HepG2 (cell line): ENCODE results near the gene CDC34. TPM values are rescaled to one million over a fixed set of nuclear protein-coding genes. Genes with fewer than 3 reads are reported as not detected.

Experiments
- MED1 ChIP-seq: sonication (generic); formaldehyde crosslinking; IDR thresholded peaks from 2 replicates; pipeline ENCODE4 v1.4.0; 2020; ENCODE audit warnings: missing genetic modification reagents
- PPARG ChIP-seq: conservative IDR thresholded peaks from 2 replicates; pipeline ENCODE4 v1.6.1; 2016; ENCODE audit warnings: missing biosample characterization, missing genetic modification reagents
- RFX3 ChIP-seq: IDR thresholded peaks from 2 replicates; pipeline ENCODE4 v1.6.1; 2016; ENCODE audit warnings: missing biosample characterization, missing genetic modification reagents
- ZBTB38 ChIP-seq: sonication (generic); formaldehyde crosslinking; IDR thresholded peaks from 2 replicates; pipeline ENCODE4 v1.5.1; 2020; ENCODE audit warnings: mild to moderate bottlenecking, missing genetic modification reagents
- ZBTB42 ChIP-seq: sonication (generic); formaldehyde crosslinking; IDR thresholded peaks from 2 replicates; pipeline ENCODE4 v1.5.0; 2020; ENCODE audit warnings: mild to moderate bottlenecking, missing genetic modification reagents
- ZFP41 ChIP-seq: sonication (generic); formaldehyde crosslinking; IDR thresholded peaks from 2 replicates; pipeline ENCODE4 v1.4.0; 2020; ENCODE audit warnings: mild to moderate bottlenecking, missing genetic modification reagents, borderline replicate concordance
- ZNF101 ChIP-seq: sonication (generic); formaldehyde crosslinking; IDR thresholded peaks from 2 replicates; pipeline ENCODE4 v1.4.0; 2020; ENCODE audit warnings: mild to moderate bottlenecking, low read depth, missing genetic modification reagents, borderline replicate concordance
- ZNF333 ChIP-seq: sonication (generic); formaldehyde crosslinking; IDR thresholded peaks from 2 replicates; pipeline ENCODE4 v1.4.0; 2020; ENCODE audit warnings: mild to moderate bottlenecking, missing genetic modification reagents, borderline replicate concordance
- ZNF484 ChIP-seq: sonication (generic); formaldehyde crosslinking; IDR thresholded peaks from 2 replicates; pipeline ENCODE4 v1.5.1; 2020; ENCODE audit warnings: mild to moderate bottlenecking, low read depth, missing genetic modification reagents, borderline replicate concordance
- ZNF609 ChIP-seq: sonication (generic); formaldehyde crosslinking; IDR thresholded peaks from 2 replicates; pipeline ENCODE4 v1.4.0; 2020; ENCODE audit warnings: mild to moderate bottlenecking, missing genetic modification reagents, borderline replicate concordance
- ZNF710 ChIP-seq: sonication (generic); formaldehyde crosslinking; IDR thresholded peaks from 2 replicates; pipeline ENCODE4 v1.5.0; 2020; ENCODE audit warnings: mild to moderate bottlenecking, missing genetic modification reagents, borderline replicate concordance
- ZNF878 ChIP-seq: sonication (generic); formaldehyde crosslinking; IDR thresholded peaks from 2 replicates; pipeline ENCODE4 v1.8.1; 2023; ENCODE audit warnings: mild to moderate bottlenecking, missing genetic modification reagents, moderate library complexity
- polyA plus RNA-seq, 8 experiments: library from polyadenylated mRNA; depleted of rRNA in 3 of 8; stranded (reverse) in 7 of 8; unstranded in 1 of 8; fragments of >200 nt; fragmentation: Illumina TruSeq in 4 of 8; extraction: Trizol in 4 of 8; gene quantifications; 2 replicates each; pipeline versions ENCODE4 v1.2.1 to v1.2.3, GENCODE V29; 2011 to 2016; ENCODE audit warnings: low read depth in 4 of 8, missing spikeins in 1 of 8, mixed read lengths in 1 of 8; ENCODE audit not compliant: insufficient read depth in 1 of 8
- total RNA-seq, 5 experiments: library from RNA; depleted of rRNA; stranded (reverse); fragments of >200 nt; fragmentation: Illumina TruSeq; extraction: Trizol; gene quantifications; 2 replicates each; pipeline ENCODE4 v1.2.3, GENCODE V29; 2016; ENCODE audit warnings: low read depth in 1 of 5
- TF ChIP-seq, protein P1 (sequence below): sonication (generic); formaldehyde crosslinking; IDR thresholded peaks from 2 replicates; pipeline ENCODE4 v1.8.1; 2023; ENCODE audit warnings: mild to moderate bottlenecking, missing genetic modification reagents
- TF ChIP-seq, protein P2 (sequence below): sonication (generic); formaldehyde crosslinking; IDR thresholded peaks from 2 replicates; pipeline ENCODE4 v1.4.0; 2020; ENCODE audit warnings: mild to moderate bottlenecking, missing genetic modification reagents
- TF ChIP-seq, protein P3 (sequence below): sonication (generic); formaldehyde crosslinking; IDR thresholded peaks from 2 replicates; pipeline ENCODE4 v1.5.0; 2020; ENCODE audit warnings: missing genetic modification reagents, mild to moderate bottlenecking, borderline replicate concordance
- TF ChIP-seq, protein P4 (sequence below): sonication (generic); formaldehyde crosslinking; IDR thresholded peaks from 2 replicates; pipeline ENCODE4 v1.4.0; 2020; ENCODE audit warnings: missing genetic modification reagents

The CDC34 gene
- total and polyA plus RNA-seq, 2 of the 13 experiments (the other 11 are each of a cell fraction or from before 2014, with no cell fraction given), result 138 to 150 TPM

DNA sequence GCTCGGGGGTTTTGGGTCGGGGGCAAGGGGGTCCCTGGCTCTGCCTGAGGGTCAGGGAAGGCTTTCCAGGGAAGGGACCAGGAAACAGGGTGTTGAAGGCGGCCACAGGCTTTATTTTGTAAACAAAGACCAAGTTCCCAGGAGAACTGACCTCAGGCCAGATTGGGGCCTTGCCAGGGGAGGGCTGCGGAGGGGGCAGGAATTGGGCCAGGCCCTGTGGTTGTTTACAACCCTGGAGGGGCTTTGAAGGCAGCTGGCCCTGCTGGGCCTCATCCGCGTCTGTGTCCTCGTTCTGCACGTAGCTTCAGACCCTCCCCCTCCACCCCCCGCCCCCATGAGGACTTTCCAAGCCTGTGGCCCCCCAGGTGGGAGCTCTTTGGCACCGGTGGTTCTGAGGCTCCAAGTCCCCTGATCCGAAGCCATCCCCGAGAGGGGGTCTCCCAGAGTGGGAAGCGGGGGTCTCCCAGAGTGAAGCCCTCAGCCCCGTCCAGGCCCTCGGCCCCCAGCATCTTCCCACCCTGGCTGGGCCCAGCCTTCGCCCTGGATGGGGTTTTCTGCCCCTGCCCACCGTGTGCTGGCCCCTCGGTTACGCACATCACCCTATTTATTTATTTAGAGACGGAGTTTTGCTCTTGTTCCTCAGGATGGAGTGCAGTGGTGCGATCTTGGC, 27.3 kb downstream of the CDC34 start (continued):
- TF ChIP-seq ZNF609 (CRISPR knock-in tag), result peak; percentile 61; the same call in 1 of the 2 replicates
- TF ChIP-seq ZBTB42, result no peak
- TF ChIP-seq, protein P1, sequence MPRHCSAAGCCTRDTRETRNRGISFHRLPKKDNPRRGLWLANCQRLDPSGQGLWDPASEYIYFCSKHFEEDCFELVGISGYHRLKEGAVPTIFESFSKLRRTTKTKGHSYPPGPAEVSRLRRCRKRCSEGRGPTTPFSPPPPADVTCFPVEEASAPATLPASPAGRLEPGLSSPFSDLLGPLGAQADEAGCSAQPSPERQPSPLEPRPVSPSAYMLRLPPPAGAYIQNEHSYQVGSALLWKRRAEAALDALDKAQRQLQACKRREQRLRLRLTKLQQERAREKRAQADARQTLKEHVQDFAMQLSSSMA (CRISPR knock-in tag), result no peak
- TF ChIP-seq RFX3, result no peak
- no peak for TF ChIP-seq ZNF710 (CRISPR knock-in tag)
- TF ChIP-seq ZBTB38 (CRISPR knock-in tag), result peak; percentile 50; the same call in 1 of the 2 replicates
- TF ChIP-seq ZNF333 (CRISPR knock-in tag), result no peak
- no peak for TF ChIP-seq ZNF101 (CRISPR knock-in tag)
- TF ChIP-seq, protein P2, sequence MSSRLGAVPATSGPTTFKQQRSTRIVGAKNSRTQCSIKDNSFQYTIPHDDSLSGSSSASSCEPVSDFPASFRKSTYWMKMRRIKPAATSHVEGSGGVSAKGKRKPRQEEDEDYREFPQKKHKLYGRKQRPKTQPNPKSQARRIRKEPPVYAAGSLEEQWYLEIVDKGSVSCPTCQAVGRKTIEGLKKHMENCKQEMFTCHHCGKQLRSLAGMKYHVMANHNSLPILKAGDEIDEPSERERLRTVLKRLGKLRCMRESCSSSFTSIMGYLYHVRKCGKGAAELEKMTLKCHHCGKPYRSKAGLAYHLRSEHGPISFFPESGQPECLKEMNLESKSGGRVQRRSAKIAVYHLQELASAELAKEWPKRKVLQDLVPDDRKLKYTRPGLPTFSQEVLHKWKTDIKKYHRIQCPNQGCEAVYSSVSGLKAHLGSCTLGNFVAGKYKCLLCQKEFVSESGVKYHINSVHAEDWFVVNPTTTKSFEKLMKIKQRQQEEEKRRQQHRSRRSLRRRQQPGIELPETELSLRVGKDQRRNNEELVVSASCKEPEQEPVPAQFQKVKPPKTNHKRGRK (CRISPR knock-in tag), result no peak
- peak; percentile 94 for TF ChIP-seq MED1
- TF ChIP-seq PPARG (CRISPR knock-in tag), result peak; percentile 60; the same call in 1 of the 2 replicates
- no peak for TF ChIP-seq ZNF484 (CRISPR knock-in tag)
- TF ChIP-seq, protein P3, sequence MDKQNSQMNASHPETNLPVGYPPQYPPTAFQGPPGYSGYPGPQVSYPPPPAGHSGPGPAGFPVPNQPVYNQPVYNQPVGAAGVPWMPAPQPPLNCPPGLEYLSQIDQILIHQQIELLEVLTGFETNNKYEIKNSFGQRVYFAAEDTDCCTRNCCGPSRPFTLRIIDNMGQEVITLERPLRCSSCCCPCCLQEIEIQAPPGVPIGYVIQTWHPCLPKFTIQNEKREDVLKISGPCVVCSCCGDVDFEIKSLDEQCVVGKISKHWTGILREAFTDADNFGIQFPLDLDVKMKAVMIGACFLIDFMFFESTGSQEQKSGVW (CRISPR knock-in tag), result no peak
- TF ChIP-seq, protein P4, sequence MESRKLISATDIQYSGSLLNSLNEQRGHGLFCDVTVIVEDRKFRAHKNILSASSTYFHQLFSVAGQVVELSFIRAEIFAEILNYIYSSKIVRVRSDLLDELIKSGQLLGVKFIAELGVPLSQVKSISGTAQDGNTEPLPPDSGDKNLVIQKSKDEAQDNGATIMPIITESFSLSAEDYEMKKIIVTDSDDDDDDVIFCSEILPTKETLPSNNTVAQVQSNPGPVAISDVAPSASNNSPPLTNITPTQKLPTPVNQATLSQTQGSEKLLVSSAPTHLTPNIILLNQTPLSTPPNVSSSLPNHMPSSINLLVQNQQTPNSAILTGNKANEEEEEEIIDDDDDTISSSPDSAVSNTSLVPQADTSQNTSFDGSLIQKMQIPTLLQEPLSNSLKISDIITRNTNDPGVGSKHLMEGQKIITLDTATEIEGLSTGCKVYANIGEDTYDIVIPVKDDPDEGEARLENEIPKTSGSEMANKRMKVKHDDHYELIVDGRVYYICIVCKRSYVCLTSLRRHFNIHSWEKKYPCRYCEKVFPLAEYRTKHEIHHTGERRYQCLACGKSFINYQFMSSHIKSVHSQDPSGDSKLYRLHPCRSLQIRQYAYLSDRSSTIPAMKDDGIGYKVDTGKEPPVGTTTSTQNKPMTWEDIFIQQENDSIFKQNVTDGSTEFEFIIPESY (CRISPR knock-in tag), result 0 out of 2 replicates have a peak, but pooled peaks have one; percentile 13
- TF ChIP-seq ZFP41 (CRISPR knock-in tag), result no peak
- TF ChIP-seq ZNF878 (CRISPR knock-in tag), result no peak
